K562 (cell line): ENCODE data around the gene LIMCH1. TPM values are rescaled to one million over a fixed set of nuclear protein-coding genes. Genes with fewer than 3 reads are reported as not detected.

Experiments
- CEBPB ChIP-seq: fragments of 450-650 bp; IDR thresholded peaks from 2 replicates; pipeline ENCODE4 v1.6.1; 2016; ENCODE audit warnings: missing genetic modification characterization, missing compliant biosample characterization
- ZC3H8 ChIP-seq: fragments of 450-650 bp; IDR thresholded peaks from 2 replicates; pipeline ENCODE4 v1.6.1; 2017
- ZFPM2 ChIP-seq: fragments of 250-450 bp; sonication (Bioruptor Pico); IDR thresholded peaks from 2 replicates; pipeline ENCODE4 v1.5.1; 2022; ENCODE audit warnings: mild to moderate bottlenecking
- ZNF507 ChIP-seq: conservative IDR thresholded peaks from 2 replicates; pipeline ENCODE4 v1.6.1; 2017; ENCODE audit warnings: missing genetic modification characterization, missing compliant biosample characterization
- polyA plus RNA-seq, 8 experiments: library from polyadenylated mRNA; depleted of rRNA in 4 of 8; stranded (reverse) in 5 of 8; unstranded in 3 of 8; fragments of >200 nt; fragmentation: Nextera tagmentation in 2 of 8; fragmentation: Illumina TruSeq in 1 of 8; extraction: Ambion mirVana in 2 of 8; extraction: Trizol in 1 of 8; gene quantifications; 2 replicates each; pipeline versions ENCODE4 v1.2.1 to v1.2.3, GENCODE V29; 2011 to 2014; ENCODE audit warnings: inconsistent platforms in 1 of 8, missing spikeins in 1 of 8
- total RNA-seq, 7 experiments: library from RNA; depleted of rRNA in 6 of 7; stranded (reverse); fragments of >200 nt in 6 of 7; fragmentation: Illumina TruSeq in 2 of 7; extraction: Trizol in 2 of 7; gene quantifications; 2 replicates each; pipeline versions ENCODE4 v1.2.1 to v1.2.3, GENCODE V29; 2011 to 2021; ENCODE audit warnings: low replicate concordance in 1 of 7
- TF ChIP-seq, protein P1 (sequence below): fragments of 200-600 bp; sonication (generic); IDR thresholded peaks from one replicate; pipeline ENCODE4 v1.6.1; 2012; ENCODE audit warnings: mild to moderate bottlenecking, low read depth, low read length, inconsistent platforms

The LIMCH1 gene
- total and polyA plus RNA-seq, 9 of the 15 experiments (the other 6 are each of a cell fraction or from before 2014, with no cell fraction given): 0.35 TPM; not detected in 8

DNA sequence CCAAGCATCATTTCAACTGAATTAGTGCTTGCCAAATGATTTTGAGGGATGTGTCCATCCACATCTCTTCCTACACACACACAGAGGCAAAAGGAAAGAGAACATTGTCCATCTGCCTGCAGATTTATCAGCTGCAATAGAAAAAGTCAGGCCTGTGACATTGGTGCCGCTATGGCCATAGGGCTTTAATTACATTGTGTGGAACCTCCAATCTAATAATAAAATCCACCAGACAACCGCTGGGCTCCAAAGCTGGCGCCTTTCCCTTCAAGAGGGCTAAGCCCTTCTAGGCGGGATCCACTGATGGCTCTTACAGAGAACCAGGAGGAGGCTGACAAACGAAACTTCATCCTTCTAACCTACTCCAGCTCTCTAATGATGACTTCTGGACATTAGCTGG lies 150.0 kb downstream of the LIMCH1 start (continued):
- TF ChIP-seq, protein P1, sequence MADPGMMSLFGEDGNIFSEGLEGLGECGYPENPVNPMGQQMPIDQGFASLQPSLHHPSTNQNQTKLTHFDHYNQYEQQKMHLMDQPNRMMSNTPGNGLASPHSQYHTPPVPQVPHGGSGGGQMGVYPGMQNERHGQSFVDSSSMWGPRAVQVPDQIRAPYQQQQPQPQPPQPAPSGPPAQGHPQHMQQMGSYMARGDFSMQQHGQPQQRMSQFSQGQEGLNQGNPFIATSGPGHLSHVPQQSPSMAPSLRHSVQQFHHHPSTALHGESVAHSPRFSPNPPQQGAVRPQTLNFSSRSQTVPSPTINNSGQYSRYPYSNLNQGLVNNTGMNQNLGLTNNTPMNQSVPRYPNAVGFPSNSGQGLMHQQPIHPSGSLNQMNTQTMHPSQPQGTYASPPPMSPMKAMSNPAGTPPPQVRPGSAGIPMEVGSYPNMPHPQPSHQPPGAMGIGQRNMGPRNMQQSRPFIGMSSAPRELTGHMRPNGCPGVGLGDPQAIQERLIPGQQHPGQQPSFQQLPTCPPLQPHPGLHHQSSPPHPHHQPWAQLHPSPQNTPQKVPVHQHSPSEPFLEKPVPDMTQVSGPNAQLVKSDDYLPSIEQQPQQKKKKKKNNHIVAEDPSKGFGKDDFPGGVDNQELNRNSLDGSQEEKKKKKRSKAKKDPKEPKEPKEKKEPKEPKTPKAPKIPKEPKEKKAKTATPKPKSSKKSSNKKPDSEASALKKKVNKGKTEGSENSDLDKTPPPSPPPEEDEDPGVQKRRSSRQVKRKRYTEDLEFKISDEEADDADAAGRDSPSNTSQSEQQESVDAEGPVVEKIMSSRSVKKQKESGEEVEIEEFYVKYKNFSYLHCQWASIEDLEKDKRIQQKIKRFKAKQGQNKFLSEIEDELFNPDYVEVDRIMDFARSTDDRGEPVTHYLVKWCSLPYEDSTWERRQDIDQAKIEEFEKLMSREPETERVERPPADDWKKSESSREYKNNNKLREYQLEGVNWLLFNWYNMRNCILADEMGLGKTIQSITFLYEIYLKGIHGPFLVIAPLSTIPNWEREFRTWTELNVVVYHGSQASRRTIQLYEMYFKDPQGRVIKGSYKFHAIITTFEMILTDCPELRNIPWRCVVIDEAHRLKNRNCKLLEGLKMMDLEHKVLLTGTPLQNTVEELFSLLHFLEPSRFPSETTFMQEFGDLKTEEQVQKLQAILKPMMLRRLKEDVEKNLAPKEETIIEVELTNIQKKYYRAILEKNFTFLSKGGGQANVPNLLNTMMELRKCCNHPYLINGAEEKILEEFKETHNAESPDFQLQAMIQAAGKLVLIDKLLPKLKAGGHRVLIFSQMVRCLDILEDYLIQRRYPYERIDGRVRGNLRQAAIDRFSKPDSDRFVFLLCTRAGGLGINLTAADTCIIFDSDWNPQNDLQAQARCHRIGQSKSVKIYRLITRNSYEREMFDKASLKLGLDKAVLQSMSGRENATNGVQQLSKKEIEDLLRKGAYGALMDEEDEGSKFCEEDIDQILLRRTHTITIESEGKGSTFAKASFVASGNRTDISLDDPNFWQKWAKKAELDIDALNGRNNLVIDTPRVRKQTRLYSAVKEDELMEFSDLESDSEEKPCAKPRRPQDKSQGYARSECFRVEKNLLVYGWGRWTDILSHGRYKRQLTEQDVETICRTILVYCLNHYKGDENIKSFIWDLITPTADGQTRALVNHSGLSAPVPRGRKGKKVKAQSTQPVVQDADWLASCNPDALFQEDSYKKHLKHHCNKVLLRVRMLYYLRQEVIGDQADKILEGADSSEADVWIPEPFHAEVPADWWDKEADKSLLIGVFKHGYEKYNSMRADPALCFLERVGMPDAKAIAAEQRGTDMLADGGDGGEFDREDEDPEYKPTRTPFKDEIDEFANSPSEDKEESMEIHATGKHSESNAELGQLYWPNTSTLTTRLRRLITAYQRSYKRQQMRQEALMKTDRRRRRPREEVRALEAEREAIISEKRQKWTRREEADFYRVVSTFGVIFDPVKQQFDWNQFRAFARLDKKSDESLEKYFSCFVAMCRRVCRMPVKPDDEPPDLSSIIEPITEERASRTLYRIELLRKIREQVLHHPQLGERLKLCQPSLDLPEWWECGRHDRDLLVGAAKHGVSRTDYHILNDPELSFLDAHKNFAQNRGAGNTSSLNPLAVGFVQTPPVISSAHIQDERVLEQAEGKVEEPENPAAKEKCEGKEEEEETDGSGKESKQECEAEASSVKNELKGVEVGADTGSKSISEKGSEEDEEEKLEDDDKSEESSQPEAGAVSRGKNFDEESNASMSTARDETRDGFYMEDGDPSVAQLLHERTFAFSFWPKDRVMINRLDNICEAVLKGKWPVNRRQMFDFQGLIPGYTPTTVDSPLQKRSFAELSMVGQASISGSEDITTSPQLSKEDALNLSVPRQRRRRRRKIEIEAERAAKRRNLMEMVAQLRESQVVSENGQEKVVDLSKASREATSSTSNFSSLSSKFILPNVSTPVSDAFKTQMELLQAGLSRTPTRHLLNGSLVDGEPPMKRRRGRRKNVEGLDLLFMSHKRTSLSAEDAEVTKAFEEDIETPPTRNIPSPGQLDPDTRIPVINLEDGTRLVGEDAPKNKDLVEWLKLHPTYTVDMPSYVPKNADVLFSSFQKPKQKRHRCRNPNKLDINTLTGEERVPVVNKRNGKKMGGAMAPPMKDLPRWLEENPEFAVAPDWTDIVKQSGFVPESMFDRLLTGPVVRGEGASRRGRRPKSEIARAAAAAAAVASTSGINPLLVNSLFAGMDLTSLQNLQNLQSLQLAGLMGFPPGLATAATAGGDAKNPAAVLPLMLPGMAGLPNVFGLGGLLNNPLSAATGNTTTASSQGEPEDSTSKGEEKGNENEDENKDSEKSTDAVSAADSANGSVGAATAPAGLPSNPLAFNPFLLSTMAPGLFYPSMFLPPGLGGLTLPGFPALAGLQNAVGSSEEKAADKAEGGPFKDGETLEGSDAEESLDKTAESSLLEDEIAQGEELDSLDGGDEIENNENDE: no peak
- no peak for TF ChIP-seq CEBPB (tag)
- TF ChIP-seq ZC3H8: no peak
- TF ChIP-seq ZFPM2: no peak
- TF ChIP-seq ZNF507 (tag): no peak
